Epithelial cell of proximal tubule (primary cell): ENCODE results near the gene MRAP2. TPM values are rescaled to one million over a fixed set of nuclear protein-coding genes. Genes with fewer than 3 reads are reported as not detected.

Experiments
- DNase-seq: peaks from one replicate; pipeline ENCODE4 v3.0.0-alpha.2; 2011; ENCODE audit warnings: low read depth
- H3K4me3 ChIP-seq: 2 replicates; pipeline ENCODE4 v1.5.1; 2011; ENCODE audit warnings: low read depth, mild to moderate bottlenecking, low read length
- total RNA-seq: library from RNA; depleted of rRNA; stranded (reverse); fragments of >200 nt; gene quantifications from 2 replicates; pipeline ENCODE4 v1.2.3, GENCODE V29; 2015
- TF ChIP-seq, protein P1 (sequence below): conservative IDR thresholded peaks from 2 replicates; pipeline ENCODE4 v1.5.1; 2012; ENCODE audit warnings: low read depth, mild to moderate bottlenecking, low read length

The MRAP2 gene
- total RNA-seq, 1 donor from 2014 or later: 0.17 TPM

DNA sequence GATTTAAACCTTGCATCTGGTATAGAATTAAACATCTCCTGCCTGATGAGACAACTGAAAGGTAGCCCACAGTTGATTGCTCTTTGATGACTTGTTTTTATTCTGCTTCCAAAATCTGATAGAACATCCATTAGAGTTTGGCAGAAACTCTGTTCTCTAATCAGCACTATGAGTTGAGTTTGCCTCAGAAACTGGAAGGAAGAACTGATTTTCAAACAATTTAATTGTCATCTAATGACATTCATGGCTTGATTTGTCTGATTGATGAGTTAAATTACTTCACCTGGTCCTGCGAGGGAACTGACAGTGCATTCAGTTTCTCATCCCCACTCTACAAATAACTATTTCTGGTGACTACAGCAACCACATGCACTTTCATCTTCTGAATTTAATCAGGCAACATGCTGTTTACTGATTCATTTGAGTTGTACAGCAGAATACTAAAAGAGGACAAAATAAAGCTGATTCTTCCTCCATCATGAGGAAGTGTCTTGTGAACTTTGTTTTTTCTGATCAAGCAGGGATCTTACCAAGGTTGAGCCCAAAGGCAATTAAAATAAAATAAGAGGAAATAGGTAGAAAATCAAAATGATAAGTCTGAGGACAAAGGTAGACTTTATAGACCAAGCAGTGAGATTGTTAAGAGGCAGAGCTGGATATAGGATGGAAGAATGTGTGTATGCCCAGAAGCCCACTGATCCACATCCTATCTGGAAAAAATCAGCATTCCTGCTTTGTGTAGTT is 15.7 kb upstream of the MRAP2 start:
- TF ChIP-seq, protein P1, sequence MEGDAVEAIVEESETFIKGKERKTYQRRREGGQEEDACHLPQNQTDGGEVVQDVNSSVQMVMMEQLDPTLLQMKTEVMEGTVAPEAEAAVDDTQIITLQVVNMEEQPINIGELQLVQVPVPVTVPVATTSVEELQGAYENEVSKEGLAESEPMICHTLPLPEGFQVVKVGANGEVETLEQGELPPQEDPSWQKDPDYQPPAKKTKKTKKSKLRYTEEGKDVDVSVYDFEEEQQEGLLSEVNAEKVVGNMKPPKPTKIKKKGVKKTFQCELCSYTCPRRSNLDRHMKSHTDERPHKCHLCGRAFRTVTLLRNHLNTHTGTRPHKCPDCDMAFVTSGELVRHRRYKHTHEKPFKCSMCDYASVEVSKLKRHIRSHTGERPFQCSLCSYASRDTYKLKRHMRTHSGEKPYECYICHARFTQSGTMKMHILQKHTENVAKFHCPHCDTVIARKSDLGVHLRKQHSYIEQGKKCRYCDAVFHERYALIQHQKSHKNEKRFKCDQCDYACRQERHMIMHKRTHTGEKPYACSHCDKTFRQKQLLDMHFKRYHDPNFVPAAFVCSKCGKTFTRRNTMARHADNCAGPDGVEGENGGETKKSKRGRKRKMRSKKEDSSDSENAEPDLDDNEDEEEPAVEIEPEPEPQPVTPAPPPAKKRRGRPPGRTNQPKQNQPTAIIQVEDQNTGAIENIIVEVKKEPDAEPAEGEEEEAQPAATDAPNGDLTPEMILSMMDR: no peak
- DNase-seq: no peak
- no peak overlapping the region for H3K4me3 ChIP-seq

DNA sequence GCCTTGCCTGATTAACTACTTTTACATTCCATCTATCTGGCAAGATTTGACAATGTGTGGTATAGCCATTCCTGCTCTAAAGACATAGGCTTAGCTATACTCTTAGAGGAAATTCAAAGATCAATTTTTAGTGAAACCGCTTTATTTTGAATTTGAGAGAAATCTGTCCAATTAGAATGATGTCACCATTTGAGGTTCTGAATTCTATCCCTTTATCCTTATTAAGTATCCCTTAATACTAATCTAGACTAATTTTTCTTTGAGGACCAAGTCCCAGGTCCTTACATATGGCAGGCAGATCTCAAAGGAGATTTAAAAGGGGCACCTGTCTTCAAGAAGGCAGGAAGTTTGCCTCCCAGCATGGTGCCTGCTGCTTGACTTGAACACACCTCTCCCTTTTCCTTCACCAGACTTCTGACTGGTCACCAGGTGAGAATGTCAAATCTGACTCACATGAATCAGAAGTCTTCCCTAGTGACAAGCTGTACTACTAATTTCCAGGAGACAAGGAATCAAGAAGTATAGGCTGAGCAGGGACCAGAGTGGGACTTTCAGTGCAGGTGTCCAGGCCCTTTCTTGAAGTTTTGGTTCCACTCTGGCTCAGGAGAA is 15.0 kb upstream of the MRAP2 start:
- no peak for DNase-seq
- TF ChIP-seq, protein P1: no peak
- no peak overlapping the region for H3K4me3 ChIP-seq

DNA sequence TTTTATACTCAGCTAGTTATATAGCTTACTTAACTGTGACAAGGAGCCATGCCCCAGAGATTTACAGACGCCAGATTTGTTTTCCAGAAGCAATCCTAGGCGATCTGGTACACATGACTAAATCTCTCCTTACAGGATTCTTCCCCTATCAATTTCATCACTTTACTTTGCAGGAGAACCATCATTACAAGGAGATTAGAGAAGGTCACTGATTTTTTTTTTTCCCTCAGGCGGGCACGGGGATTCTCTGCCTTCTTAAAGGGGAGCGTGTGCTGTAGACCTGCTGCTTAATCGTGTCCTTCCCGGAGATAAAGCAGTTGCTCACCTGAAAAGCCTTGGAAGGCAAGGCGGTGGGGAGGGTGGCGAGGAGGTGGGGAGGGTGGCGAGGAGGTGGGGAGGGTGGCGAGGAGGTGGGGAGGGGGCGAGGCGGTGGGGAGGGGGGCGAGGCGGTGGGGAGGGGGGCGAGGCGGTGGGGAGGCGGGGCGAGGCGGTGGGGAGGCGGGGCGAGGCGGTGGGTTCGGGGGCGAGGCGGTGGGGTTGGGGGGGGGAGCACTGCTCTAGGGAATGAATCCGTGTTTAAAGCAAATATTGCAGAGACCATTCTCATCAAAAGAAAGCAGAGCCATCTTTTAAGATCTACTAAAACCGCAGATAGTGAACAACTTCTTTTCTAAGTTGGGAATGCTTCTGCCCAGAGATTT is 14.3 kb upstream of the MRAP2 start:
- H3K4me3 ChIP-seq: no peak overlapping the region
- no peak for DNase-seq
- TF ChIP-seq, protein P1: no peak

GRCh38 chr6:84019842-84020211 is 13.7 kb upstream of the MRAP2 start:
- no peak for DNase-seq
- TF ChIP-seq, protein P1: no peak

DNA sequence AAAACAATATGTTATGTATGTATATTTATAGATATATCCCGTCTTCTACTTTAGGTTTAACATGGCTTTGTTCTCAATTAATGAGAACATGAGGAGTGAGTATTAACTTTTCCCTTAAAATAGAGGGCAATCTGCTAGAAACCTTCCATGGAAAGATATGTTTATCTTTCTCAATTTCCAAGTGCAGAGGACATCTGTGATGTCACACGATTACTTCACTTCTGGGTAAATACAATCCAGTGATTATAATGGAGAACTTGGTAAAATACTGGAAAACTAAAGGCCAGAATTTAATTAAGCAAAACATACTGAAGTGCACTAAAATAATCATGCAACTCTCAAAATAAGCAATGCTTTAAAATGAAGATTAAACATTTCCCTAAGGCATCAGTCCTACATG is 11.9 kb upstream of the MRAP2 start:
- no peak overlapping the region for H3K4me3 ChIP-seq
- TF ChIP-seq, protein P1: no peak
- no peak for DNase-seq

More at GRCh38 chr6:84019842-84020211, 13.7 kb upstream of the MRAP2 start:
- H3K4me3 ChIP-seq: no peak overlapping the region

DNA sequence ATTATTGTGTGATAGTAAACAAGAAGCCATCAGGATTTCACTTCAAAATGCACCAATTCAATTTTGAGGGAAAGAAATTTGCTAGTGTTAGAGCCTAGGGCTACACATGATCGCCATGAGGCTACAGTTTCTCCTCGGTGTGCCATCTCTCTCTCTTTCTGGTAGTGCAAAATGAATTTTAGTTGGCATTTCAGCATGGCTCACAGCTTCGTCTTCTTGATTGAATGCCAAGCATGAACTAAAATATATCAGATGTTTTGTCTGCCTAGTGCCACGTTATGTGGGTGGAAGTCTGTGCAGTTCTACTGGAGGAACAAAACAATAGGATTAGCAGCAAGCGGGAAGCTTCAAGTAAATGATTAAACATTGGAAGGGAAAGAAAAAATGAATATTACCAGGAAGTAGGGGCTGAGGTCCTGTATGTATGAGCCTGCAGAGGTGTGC is 6.8 kb upstream of the MRAP2 start:
- no peak overlapping the region for H3K4me3 ChIP-seq
- DNase-seq: no peak
- TF ChIP-seq, protein P1: no peak
